Endothelial cell of umbilical vein (primary cell): Measurements from ENCODE around the gene LBR.

Experiments
- EZH2 ChIP-seq: IDR thresholded peaks from 2 replicates; pipeline ENCODE4 v1.6.1; 2012; ENCODE audit warnings: borderline replicate concordance, low read depth, mild to moderate bottlenecking, moderate library complexity, low read length, inconsistent platforms; ENCODE audit not compliant: severe bottlenecking
- FOS ChIP-seq: IDR thresholded peaks from 2 replicates; pipeline ENCODE4 v1.6.1; 2011; ENCODE audit warnings: mild to moderate bottlenecking, low read length, moderate library complexity, borderline replicate concordance; ENCODE audit not compliant: insufficient read depth
- GATA2 ChIP-seq: IDR thresholded peaks from 2 replicates; pipeline ENCODE4 v1.7.0; 2011; ENCODE audit warnings: low read depth, mild to moderate bottlenecking, moderate library complexity, mixed read lengths, low read length; ENCODE audit not compliant: insufficient read length, insufficient read depth
- JUN ChIP-seq: IDR thresholded peaks from 2 replicates; pipeline ENCODE4 v1.6.1; 2011; ENCODE audit warnings: borderline replicate concordance, low read depth; ENCODE audit not compliant: insufficient read length, insufficient read depth
- MYC ChIP-seq: IDR thresholded peaks from one replicate; pipeline ENCODE4 v1.6.1; 2011; ENCODE audit warnings: mild to moderate bottlenecking, low read depth, low read length
- POLR2A ChIP-seq: IDR thresholded peaks from 2 replicates; pipeline ENCODE4 v1.6.1; 2012; ENCODE audit warnings: low read depth, mild to moderate bottlenecking, control low read depth, low read length
- POLR2AphosphoS5 ChIP-seq: IDR thresholded peaks from 2 replicates; pipeline ENCODE4 v1.6.1; 2012; ENCODE audit warnings: low read depth, mild to moderate bottlenecking, control low read depth, low read length, moderate library complexity; ENCODE audit not compliant: insufficient read depth
- TF ChIP-seq, protein P1 (sequence below), 2 donors: IDR thresholded peaks; 1 replicate in 1 of 2; 2 replicates in 1 of 2; pipeline ENCODE4 v1.5.1; 2011; ENCODE audit warnings: low read length in 2 of 2, mild to moderate bottlenecking in 2 of 2, moderate library complexity in 2 of 2, control low read depth in 1 of 2, inconsistent platforms in 1 of 2, low read depth in 1 of 2; ENCODE audit not compliant: insufficient read depth in 1 of 2; ENCODE audit errors: extremely low read depth in 1 of 2
- TF ChIP-seq, protein P2 (sequence below): IDR thresholded peaks from 2 replicates; pipeline ENCODE4 v1.6.1; 2011; ENCODE audit not compliant: insufficient read depth, insufficient read length

DNA sequence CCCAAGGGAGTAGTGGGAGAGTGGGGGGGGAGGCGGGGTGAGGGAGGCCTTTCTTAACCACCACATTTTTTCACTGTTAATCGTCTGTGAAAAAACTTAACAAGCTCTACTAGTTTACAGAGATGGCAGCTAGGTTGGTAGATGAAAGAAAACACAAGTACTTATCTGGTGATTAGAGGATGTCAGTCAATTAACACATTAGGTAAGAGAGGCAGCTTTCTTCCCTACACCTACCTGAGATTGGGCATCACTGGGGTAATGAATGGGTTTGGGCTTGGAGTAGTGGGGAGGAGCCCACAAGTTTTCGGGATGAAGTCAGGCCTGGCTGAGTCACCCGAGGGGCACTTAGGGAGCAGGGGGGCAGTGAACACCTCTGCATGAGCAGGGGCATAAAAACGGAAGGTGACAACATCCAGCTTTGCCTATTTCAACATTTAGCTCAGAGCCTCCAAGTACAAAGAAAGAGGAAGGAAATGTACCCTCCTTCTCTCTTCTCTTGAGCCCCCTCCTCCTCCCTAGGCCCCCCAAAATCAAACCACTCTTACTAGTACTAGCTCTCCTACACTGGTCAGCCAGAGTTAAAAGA is 2.5 kb downstream of the LBR start:
- TF ChIP-seq POLR2AphosphoS5 (no peak), FOS (no peak), POLR2A (no peak), EZH2 (no peak), MYC (no peak), JUN (no peak), GATA2 (no peak)
- TF ChIP-seq, protein P1, sequence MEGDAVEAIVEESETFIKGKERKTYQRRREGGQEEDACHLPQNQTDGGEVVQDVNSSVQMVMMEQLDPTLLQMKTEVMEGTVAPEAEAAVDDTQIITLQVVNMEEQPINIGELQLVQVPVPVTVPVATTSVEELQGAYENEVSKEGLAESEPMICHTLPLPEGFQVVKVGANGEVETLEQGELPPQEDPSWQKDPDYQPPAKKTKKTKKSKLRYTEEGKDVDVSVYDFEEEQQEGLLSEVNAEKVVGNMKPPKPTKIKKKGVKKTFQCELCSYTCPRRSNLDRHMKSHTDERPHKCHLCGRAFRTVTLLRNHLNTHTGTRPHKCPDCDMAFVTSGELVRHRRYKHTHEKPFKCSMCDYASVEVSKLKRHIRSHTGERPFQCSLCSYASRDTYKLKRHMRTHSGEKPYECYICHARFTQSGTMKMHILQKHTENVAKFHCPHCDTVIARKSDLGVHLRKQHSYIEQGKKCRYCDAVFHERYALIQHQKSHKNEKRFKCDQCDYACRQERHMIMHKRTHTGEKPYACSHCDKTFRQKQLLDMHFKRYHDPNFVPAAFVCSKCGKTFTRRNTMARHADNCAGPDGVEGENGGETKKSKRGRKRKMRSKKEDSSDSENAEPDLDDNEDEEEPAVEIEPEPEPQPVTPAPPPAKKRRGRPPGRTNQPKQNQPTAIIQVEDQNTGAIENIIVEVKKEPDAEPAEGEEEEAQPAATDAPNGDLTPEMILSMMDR (IDR thresholded peaks at IDR 0.05; ENCODE audit: extremely low read depth in 1 of 2, insufficient read depth in 1 of 2, low read depth in 1 of 2, low read length in 2 of 2), result no peak
- TF ChIP-seq, protein P2, sequence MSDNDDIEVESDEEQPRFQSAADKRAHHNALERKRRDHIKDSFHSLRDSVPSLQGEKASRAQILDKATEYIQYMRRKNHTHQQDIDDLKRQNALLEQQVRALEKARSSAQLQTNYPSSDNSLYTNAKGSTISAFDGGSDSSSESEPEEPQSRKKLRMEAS, result no peak
